Neural cell (in vitro differentiated cells): ENCODE measurements around the gene HRAS. TPM values are rescaled to one million over a fixed set of nuclear protein-coding genes. Genes with fewer than 3 reads are reported as not detected.

Experiments used
- H2AFZ ChIP-seq: fragments of 200-600, 300-800 bp; sonication (generic), shearing (Covaris generic); 2 replicates; pipeline ENCODE4 v1.6.0; 2014; ENCODE audit warnings: low read depth, mild to moderate bottlenecking, antibody characterized with exemption, low read length, moderate library complexity
- H3F3A ChIP-seq: fragments of 200-600 bp; shearing (Covaris generic); 2 replicates; pipeline ENCODE4 v1.6.1; 2016; ENCODE audit warnings: mild to moderate bottlenecking, moderate library complexity, mixed read lengths, antibody characterized with exemption, low read length; ENCODE audit not compliant: insufficient read depth, poor library complexity, severe bottlenecking
- H3K27ac ChIP-seq: fragments of 200-600, 300-800 bp; sonication (generic), shearing (Covaris generic); 2 replicates; pipeline ENCODE4 v1.5.1; 2014; ENCODE audit warnings: mild to moderate bottlenecking, low read length, moderate library complexity
- H3K27me3 ChIP-seq: fragments of 300-800, 200-600 bp; sonication (generic), shearing (Covaris generic); 2 replicates; pipeline ENCODE4 v1.6.0; 2014; ENCODE audit warnings: mild to moderate bottlenecking, low read depth, low read length, moderate library complexity; ENCODE audit not compliant: insufficient read depth
- H3K36me3 ChIP-seq: fragments of 300-800, 200-600 bp; sonication (generic), shearing (Covaris generic); 2 replicates; pipeline ENCODE4 v1.5.1; 2014; ENCODE audit warnings: mild to moderate bottlenecking, antibody characterized with exemption, low read length, moderate library complexity; ENCODE audit not compliant: insufficient read depth
- H3K4me2 ChIP-seq: fragments of 300-800, 200-600 bp; sonication (generic), shearing (Covaris generic); 2 replicates; pipeline ENCODE4 v1.6.0; 2014; ENCODE audit warnings: mild to moderate bottlenecking, low read length
- H3K4me3 ChIP-seq: fragments of 300-800, 200-600 bp; sonication (generic), shearing (Covaris generic); 2 replicates; pipeline ENCODE4 v1.5.1; 2014; ENCODE audit warnings: mild to moderate bottlenecking, low read length, moderate library complexity
- H3K79me2 ChIP-seq: fragments of 200-600 bp; shearing (Covaris generic); replicated peaks from 2 replicates; pipeline ENCODE4 v1.6.0; 2014; ENCODE audit warnings: mild to moderate bottlenecking, low read length, moderate library complexity; ENCODE audit not compliant: insufficient read depth
- H3K9ac ChIP-seq: fragments of 300-800, 200-600 bp; sonication (generic), shearing (Covaris generic); 2 replicates; pipeline ENCODE4 v1.6.1; 2016; ENCODE audit warnings: mild to moderate bottlenecking, low read length, mixed read lengths
- H3K9me2 ChIP-seq: fragments of 200-600 bp; shearing (Covaris generic); 2 replicates; pipeline ENCODE4 v1.6.1; 2016; ENCODE audit warnings: mild to moderate bottlenecking, low read length, mixed read lengths; ENCODE audit not compliant: insufficient read depth
- H3K9me3 ChIP-seq: fragments of 200-600, 300-800 bp; sonication (generic), shearing (Covaris generic); 2 replicates; pipeline ENCODE4 v1.6.1; 2016; ENCODE audit warnings: mild to moderate bottlenecking, mixed run types, low read length, moderate library complexity, mixed read lengths
- H4K20me1 ChIP-seq: fragments of 200-600 bp; shearing (Covaris generic); 2 replicates; pipeline ENCODE4 v1.6.1; 2016; ENCODE audit warnings: mild to moderate bottlenecking, mixed run types; ENCODE audit not compliant: insufficient read depth
- CTCF ChIP-seq: fragments of 450-650 bp; IDR thresholded peaks from 2 replicates; pipeline ENCODE4 v1.5.1; 2014; ENCODE audit warnings: antibody characterized with exemption, mild to moderate bottlenecking, moderate library complexity; ENCODE audit not compliant: poor library complexity, severe bottlenecking
- EP300 ChIP-seq: fragments of 450-650 bp; conservative IDR thresholded peaks from 2 replicates; pipeline ENCODE4 v1.6.1; 2014; ENCODE audit warnings: antibody characterized with exemption, mild to moderate bottlenecking, moderate library complexity; ENCODE audit not compliant: poor library complexity, severe bottlenecking
- EZH2 ChIP-seq: fragments of 200-600, 300-800 bp; shearing (Covaris generic), sonication (generic); IDR thresholded peaks from 2 replicates; pipeline ENCODE4 v1.6.1; 2014; ENCODE audit warnings: antibody characterized with exemption, low read length, borderline replicate concordance, mild to moderate bottlenecking; ENCODE audit not compliant: insufficient read depth, poor library complexity, severe bottlenecking
- MXI1 ChIP-seq: fragments of 450-650 bp; conservative IDR thresholded peaks from 2 replicates; pipeline ENCODE4 v1.6.1; 2014; ENCODE audit warnings: antibody characterized with exemption, mild to moderate bottlenecking; ENCODE audit not compliant: poor library complexity, severe bottlenecking
- POLR2AphosphoS5 ChIP-seq: IDR thresholded peaks from 2 replicates; pipeline ENCODE4 v1.6.1; 2012
- RAD21 ChIP-seq: fragments of 450-650 bp; conservative IDR thresholded peaks from 2 replicates; pipeline ENCODE4 v1.6.1; 2014; ENCODE audit warnings: antibody characterized with exemption, mild to moderate bottlenecking, moderate library complexity
- REST ChIP-seq: IDR thresholded peaks from 2 replicates; pipeline ENCODE4 v1.6.1; 2012; ENCODE audit warnings: borderline replicate concordance
- SMC3 ChIP-seq: fragments of 450-650 bp; conservative IDR thresholded peaks from 2 replicates; pipeline ENCODE4 v1.6.1; 2014; ENCODE audit warnings: antibody characterized with exemption, mild to moderate bottlenecking, moderate library complexity; ENCODE audit not compliant: poor library complexity
- TAF1 ChIP-seq: IDR thresholded peaks from 2 replicates; pipeline ENCODE4 v1.6.1; 2012; ENCODE audit warnings: low read depth
- polyA plus RNA-seq: library from polyadenylated mRNA; depleted of rRNA; stranded (reverse); fragments of >200 nt; gene quantifications from 2 replicates; pipeline ENCODE4 v1.2.3, GENCODE V29; 2014

Gene HRAS
- polyA plus RNA-seq, 1 donor from 2014 or later = 120 TPM

- Histone ChIP-seq H2AFZ (no peak overlapping the region), H3K79me2 (peaks cover 9% of the 10 kb centered on the region), H3K4me2 (no peak overlapping the region), H3K36me3 (no peaks in the 10 kb centered on the region), H3K9ac (no peak overlapping the region), H4K20me1 (no peaks in the 10 kb centered on the region), H3K4me3 (no peak overlapping the region), H3K27me3 (no peaks in the 10 kb centered on the region), H3K9me3 (no peaks in the 10 kb centered on the region), H3K9me2 (no peaks in the 10 kb centered on the region), H3F3A (no peaks in the 10 kb centered on the region), H3K27ac (no peak overlapping the region)
- TF ChIP-seq MXI1 (no peak), EZH2 (no peak), EP300 (no peak), POLR2AphosphoS5 (no peak), REST (no peak), RAD21 (no peak)
These were observed 30.4 kb downstream of the HRAS start for GRCh38 chr11:504994-505344.

GRCh38 chr11:504053-504993 is 31.1 kb downstream of the HRAS start:
- H3K9me3 ChIP-seq = no peaks in the 10 kb centered on the region
- H3K4me3 ChIP-seq = no peak overlapping the region
- no peaks in the 10 kb centered on the region for H3K27me3 ChIP-seq
- no peaks in the 10 kb centered on the region for H3F3A ChIP-seq
- no peak overlapping the region for H3K9ac ChIP-seq
- no peaks in the 10 kb centered on the region for H3K9me2 ChIP-seq
- H4K20me1 ChIP-seq = no peaks in the 10 kb centered on the region
- no peaks in the 10 kb centered on the region for H3K36me3 ChIP-seq
- no peak overlapping the region for H3K4me2 ChIP-seq
- H3K27ac ChIP-seq = no peak overlapping the region
- peaks cover 9% of the 10 kb centered on the region for H3K79me2 ChIP-seq
- no peak for TF ChIP-seq CTCF
- no peak for TF ChIP-seq EP300
- no peak for TF ChIP-seq SMC3
- TF ChIP-seq TAF1 = no peak
- no peak for TF ChIP-seq RAD21
- no peak for TF ChIP-seq EZH2
- TF ChIP-seq MXI1 = no peak
- no peak for TF ChIP-seq POLR2AphosphoS5
- TF ChIP-seq REST = no peak
- no peak overlapping the region for H2AFZ ChIP-seq
